CD4-positive, alpha-beta T cell treated with Interleukin-6 for 4 hours (primary cell): ENCODE data around the gene MC2R.
"Not testable (repeated sequence)": the region's sequence is repeated elsewhere in the genome, so short reads cannot be mapped to it uniquely, and the experiment has no call there.

Experiments used
- DNase-seq: peaks from one replicate; pipeline ENCODE4 v3.0.0-alpha.2; 2020; ENCODE audit warnings: mixed read lengths

The MC2R gene

DNA sequence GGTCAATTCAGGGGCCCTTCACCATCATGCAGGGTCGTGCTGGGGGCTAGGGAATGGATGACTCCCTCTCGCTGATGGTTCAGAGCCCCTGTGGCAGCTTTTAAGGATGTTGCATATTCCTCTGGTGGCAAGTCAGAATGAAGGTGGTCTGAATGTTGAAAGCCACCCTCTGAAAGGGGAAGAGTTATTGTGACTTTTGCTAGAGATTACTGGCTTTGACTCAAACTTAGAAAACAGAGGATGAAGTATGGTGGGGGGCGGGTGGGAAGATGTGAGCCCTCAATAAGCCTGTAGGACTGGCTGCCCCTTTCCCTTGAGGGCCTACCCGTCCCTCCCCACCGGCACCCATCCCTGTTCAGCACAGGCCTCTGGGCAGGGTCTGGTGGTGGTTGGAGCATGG is 23.2 kb downstream of the MC2R start:
- no peak for DNase-seq

DNA sequence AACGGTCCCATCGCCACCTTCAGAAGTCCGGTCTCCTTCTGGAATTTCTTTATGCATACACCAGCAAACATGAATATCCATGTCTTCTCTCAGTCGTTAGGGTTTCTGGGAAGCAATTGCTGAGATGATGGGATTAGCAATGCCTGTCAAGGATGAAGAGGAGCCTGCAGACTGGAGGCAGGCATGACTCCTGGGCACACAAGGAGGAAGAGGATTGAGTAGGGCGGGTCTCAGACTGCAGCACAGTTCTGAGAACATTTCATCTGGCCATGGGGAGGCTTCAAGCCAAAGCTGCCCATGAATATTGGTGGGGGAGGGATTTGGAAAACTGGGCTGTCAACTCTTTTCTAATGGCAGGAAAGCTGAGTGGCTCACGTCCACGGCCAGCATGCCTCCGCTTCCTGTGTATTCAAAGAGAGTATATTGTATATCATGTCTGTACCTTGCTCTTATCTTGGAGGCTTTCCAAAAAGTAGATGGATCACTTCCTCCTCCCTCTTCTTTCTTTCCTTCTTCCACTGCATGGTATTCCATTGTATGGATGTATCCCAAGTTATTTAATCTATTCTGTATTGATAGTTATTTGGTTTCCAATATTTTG is 24.5 kb downstream of the MC2R start:
- DNase-seq: no peak

DNA sequence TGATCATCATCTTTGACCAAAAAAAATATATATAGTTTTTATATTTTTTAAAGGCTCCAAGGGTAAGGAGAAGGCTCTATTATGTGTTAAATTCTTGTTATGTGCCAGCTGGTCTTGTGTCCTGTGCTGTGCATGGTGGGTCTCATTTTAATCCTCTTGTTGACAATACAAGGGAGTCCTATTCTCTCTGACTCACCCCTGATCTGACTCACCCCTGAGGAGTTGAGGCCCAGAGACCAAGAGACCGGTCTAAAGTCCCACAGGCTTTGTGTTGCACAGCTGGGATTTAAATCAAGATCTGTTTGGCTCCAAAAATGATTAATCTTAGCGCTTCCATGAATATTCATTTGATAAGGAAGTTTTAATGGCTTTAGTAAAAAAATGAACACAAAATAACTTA is 25.7 kb downstream of the MC2R start:
- DNase-seq: no peak

DNA sequence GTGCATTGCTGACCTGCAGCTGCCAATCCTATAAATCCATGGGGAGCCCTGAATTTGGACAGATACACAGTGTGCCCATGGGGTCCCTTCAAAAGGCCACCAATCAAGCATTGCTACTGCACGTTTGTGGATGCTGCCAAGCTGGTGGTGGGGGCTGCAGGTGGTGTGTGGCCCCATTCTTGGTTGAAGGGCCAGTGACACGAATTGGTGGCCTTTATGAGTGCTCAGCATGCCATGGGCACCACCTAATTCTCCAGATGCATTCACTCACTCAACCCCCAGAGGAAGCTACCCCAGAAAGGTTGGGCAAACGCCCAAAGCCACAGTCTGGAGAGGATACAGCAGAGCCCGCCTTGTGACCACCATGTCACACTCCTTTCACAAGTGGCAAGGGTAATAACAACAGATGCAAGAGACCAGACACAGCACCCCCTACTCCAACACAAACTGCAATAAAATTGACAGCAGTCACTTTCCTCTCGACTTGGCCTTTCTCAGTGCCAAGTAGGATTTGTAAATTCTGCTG is 27.1 kb downstream of the MC2R start:
- DNase-seq: no peak

DNA sequence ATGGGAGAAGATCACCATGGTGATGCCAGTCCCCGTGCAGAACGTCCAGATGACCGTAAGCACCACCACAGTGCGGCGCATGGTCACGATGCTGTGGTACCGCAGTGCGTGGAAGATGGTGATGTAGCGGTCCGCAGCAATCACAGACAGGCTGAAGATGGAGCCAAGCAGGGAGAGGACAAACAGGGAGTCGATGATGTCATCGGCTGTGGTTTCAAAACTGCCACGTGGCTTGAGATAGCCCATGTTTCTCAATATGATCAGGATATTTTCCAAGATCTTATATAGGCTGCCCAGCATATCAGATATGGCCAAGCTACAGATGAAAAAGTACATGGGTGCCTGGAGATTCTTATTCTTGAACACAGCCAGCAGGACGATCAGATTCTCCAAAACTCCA is 30.3 kb downstream of the MC2R start:
- no peak for DNase-seq

DNA sequence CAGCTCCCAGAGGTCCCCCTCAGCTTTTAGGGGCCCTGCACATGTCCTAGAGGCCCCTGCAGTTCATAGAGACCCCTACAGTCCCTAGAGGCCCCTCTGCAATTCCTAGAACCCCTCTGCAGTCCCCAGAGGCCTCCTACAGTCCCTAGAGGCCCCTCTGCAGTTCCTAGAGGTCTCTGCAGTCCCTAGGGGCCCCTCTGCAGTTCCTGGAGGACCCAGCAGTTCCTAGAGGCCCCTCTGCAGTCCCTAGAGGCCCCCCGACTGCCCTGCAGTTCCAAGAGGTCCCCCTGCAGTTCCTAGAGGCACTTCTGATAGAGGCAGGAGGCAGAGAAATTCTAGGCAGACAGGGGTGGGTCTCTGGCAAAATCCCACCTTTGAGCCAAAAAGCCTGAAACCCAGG is 35.4 kb downstream of the MC2R start:
- no peak for DNase-seq

DNA sequence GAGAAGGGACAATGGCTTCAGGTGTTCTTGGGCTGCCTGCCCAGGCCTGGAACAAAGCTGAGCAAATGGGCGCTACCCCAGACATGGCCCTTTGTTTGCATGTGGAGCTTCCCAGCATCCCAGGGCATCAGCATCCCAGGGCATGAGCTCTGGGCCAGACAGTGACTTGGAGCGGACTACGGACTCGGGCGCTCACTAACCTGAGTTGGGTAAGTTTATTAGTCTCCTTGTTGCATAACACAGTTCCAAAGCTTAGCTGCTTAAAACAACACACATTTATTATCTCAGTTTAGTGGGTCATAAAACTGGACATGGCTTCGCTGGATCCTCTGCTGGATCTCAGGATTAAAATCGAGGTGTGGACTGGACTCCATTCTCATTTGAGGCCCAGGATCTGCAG is 35.8 kb downstream of the MC2R start:
- no peak for DNase-seq

DNA sequence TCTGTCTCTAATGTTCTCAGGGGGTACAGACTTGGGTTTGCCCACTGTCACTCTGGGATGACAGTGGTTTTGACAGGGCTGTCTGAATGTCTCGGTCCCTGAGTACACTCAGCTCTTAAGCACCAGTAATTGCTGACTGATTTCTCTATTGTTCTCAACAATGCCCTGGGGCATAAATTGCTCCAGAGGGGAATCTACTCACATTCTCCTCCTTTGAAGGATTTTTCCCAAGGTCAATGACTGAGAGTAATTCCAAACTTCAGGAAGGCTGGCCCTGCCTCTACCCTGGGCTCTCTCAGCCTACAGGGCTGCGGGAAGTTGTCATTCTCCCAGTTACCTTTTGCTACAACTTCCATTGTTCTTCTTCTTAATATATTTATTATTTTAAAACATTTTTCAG is 36.5 kb downstream of the MC2R start:
- DNase-seq: no peak

DNA sequence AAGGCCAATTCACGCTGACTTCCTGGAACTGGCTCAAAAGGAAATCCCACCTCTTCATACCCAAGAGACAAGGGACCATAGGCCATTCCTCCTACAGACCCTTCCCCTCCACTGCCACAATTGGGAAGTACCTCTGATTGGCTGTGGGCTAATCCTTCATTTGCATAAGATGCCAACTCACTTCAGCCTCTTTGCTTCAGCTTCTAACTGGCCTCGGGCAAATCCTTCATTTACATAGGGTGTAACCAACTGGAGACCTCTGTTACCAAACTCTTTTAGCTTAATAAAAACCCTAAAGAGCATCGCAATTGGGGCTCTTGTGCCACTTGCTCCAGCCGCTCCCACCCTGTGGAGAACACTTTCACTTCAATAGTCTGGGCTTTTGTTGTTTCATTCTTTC is 38.2 kb downstream of the MC2R start:
- no peak for DNase-seq

DNA sequence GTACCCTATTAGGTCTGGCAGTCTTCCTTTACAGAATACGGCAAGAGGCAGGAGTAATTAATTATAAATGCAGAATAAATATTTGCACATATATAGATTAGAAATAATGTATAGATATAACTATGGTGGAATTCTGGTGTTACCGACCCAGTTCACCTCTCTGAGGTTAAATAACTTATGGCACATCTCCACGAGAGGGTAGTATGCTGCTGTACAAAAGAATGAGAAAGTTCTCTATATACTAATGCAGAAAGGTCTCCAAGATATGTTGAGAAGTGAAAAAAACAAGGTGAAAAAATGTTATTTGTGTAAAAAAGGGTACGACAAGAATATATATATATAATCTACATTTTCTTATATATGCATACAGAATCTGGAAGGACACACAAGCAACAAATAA is 40.8 kb downstream of the MC2R start:
- DNase-seq: no peak

GRCh38 chr18:13872932-13873331 is 42.4 kb downstream of the MC2R start:
- DNase-seq: no peak

DNA sequence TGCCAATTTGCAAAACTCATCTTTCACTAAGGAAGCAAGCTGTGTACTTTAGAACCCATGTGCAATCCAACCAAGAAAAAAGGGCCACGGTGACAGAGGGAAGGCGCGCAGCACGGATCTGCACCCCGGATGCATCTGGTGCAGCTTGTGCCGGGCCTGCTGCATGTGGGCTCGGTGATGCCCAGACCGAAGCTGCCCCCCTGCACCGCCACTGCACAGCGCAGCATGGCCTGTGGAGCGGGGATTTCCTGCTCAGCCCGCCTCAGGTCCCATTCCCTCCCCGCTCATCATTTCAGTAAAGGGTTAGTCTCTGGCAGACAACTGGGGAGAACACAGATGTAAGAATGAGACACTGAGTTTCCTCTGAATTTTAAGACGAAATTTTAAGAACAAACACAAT is 43.0 kb downstream of the MC2R start:
- no peak for DNase-seq

DNA sequence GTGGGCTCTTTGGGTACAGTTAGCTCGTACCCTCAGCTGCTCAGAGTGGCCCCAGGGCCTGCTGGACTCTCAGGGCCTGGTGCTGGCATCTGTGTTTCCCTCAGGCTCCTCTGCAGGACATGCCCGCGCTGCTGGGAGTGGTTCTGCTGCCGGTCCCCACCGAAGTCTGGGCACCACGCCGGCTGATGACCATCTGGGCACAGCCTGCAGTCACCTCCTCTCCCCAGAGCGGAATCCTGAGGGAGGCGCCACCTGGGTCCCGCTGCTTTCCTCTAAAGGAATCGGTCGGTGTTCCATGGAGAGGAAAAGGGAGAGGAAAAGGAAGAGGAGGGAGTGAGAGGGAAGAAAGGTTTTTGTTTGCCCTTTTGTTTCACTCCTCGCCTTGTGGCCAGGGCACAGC is 43.6 kb downstream of the MC2R start:
- DNase-seq: no peak

- no peak for DNase-seq
Measured at GRCh38 chr18:13868501-13869271, 46.6 kb downstream of the MC2R start.

- not testable (repeated sequence) for DNase-seq
Measured at GRCh38 chr18:13862898-13863297, 52.4 kb downstream of the MC2R start.

GRCh38 chr18:13849791-13850190 is 65.5 kb downstream of the MC2R start:
- no peak for DNase-seq

DNA sequence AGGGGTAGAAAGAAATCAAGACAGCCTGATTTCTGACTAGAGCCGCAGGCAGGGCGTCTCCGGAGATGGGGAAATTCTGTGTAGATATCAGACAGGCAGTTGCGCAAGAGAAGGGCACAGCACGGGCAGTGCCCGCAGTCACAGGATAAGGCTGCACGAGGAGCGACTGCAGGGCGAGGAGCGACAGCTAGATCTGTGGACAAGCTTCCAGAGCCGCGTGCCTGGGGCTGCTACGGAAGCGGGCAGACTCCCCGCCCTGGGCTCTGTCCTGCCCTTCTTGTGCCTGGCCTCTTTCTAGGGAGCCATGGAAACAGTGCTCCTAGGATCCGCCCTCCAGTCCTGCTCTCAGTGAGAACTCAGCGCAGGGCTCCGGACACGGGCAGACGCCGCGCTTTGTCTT is 78.8 kb downstream of the MC2R start:
- DNase-seq: no peak

DNA sequence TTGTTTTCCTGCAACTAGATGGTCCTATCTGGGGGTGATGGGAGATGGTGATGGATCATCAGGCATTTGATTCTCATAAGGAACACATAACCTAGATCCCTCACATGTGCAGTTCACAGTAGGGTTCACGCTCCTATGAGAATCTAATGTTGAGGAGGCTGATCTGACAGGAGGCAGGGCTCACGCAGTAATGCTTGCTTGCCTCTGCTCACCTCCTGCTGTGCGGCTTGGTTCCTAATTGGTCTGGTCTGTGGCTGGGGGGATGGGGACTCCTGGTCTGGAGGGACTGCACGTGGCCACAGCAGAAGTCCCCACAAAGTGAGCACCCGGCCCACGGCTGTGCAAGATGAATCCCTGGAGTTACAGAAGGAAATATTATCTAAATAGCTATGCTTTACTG is 80.1 kb downstream of the MC2R start:
- DNase-seq: no peak

DNA sequence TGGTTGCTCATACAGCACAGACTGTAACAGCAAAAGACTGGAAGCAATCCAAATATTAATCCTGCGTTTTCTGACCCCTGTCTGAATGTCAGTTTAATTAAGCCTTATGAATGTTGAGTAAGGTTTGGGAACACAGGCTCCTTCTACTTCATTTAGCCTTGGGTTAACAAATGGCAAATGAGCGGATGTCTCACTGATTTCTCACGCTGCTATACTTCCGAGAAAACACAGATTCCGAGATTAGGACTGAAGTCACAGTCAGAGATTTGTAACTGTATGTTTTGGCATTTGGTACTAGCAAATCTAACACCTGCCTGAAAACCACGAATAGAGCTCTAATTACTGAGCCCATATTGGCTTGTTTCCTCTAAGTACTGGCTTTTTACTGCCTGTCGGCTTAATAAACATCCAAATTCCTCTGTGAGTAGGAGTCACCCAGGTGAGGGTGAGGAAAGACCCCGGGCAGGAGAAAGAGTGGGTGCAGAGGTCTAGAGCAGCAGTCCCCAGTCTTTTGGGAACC is 80.8 kb downstream of the MC2R start:
- DNase-seq: no peak
